Stimulated activated naive CD8-positive, alpha-beta T cell treated with anti-CD3 and anti-CD28 coated beads, Interleukin-15, Interleukin-2, amounts not matched to agents 100 ng/mL and 50 ng/mL, for 24 hours (primary cell): ENCODE data around the gene FXYD5.
A peak's percentile ranks its signal among the peaks of the same experiment; 100 is the strongest.

ENCODE experiments used
- H3K27ac Mint-ChIP-seq: one replicate; pipeline ENCODE4 v1.8.0; 2021; ENCODE audit warnings: mild to moderate bottlenecking, mixed read lengths
- H3K27me3 Mint-ChIP-seq: one replicate; pipeline ENCODE4 v1.8.0; 2021; ENCODE audit warnings: mixed read lengths
- H3K36me3 Mint-ChIP-seq: one replicate; pipeline ENCODE4 v1.8.0; 2021; ENCODE audit warnings: low read depth, mixed read lengths
- H3K4me1 Mint-ChIP-seq: one replicate; pipeline ENCODE4 v1.8.0; 2021; ENCODE audit warnings: low read depth, mixed read lengths
- H3K4me3 Mint-ChIP-seq: one replicate; pipeline ENCODE4 v1.8.0; 2021; ENCODE audit warnings: mild to moderate bottlenecking, mixed read lengths
- H3K9me3 Mint-ChIP-seq: one replicate; pipeline ENCODE4 v1.8.0; 2021; ENCODE audit warnings: mixed read lengths

Gene FXYD5

DNA sequence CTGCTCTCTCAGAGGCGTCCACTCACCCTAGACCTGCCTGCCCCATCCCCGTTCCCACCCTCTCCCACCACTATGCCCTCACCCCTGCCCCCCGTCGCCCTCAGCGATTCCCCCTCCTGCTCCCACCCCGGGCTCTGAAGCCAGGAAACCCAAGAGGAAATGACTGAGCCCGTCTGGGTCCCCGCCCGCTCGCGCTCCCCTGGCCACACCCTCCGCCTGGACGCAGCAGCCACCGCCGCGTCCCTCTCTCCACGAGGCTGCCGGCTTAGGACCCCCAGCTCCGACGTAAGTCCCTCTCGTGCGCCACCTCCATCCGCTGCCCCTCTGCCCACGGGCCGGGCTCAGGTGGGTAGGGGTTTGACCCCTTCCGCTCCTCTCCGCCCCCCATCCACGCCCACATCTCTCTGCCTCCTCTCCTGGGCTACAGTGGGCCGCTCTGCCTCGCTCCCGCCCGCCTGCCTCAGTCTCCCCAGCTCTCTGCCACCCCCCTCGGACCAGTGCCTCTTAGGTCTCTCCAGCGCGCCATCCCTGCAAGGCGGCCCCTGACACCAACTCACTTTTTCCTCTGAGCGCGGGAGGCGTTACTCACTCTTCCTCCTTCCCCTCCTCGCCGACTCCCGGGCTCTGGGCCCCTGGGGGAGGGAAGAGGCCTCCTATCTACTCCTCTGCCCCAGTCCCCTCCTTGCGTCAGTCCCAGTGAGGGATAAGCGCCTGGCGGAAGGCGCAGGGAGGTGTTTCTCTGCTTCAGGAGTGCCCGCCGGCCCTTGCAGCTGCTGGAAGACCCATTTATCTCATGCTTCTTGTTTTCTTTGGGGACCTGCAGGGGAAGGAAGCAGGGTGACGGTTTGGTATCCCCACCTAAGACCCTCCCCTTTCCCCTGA, at the start of gene FXYD5:
Gene FXYD5 (plus strand): TSS at position 211 of the 882 bp plus-strand sequence. CDS start 816 bp downstream, outside the sequence.
- Mint-ChIP-seq H3K27me3 (no peaks in the 10 kb centered on the region), H3K4me3 (peak within 1 kb of the TSS; percentile 98), H3K36me3 (peaks cover 42% of the 10 kb centered on the region), H3K27ac (peak within 1 kb of the TSS; percentile 100), H3K9me3 (no peaks in the 10 kb centered on the region), H3K4me1 (peaks cover 58% of the 10 kb centered on the region)

DNA sequence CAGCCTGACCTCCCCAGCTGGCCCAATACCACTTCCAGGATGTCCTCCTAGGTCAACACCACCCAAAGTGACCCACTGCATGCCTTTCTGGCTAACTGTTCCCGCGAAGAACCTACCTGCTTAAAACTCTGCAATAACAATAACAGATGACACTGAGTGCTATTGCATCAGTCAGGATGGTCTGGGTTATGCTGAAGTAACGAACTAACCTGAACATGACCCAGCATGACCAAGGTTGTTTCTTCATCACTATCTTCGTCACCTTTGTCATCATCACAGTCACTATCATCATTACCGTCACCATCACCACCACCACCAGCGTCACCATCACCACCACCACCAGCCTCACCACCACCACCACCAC, 49.5 kb upstream of the FXYD5 start:
- no peak overlapping the region for H3K4me3 Mint-ChIP-seq

GRCh38 chr19:35105411-35106290, 48.9 kb upstream of the FXYD5 start:
- Mint-ChIP-seq H3K4me3 (no peak overlapping the region), H3K27ac (no peak overlapping the region), H3K9me3 (no peaks in the 10 kb centered on the region), H3K27me3 (peaks cover under 1% of the 10 kb centered on the region), H3K4me1 (peaks cover 11% of the 10 kb centered on the region), H3K36me3 (no peaks in the 10 kb centered on the region)

More for the DNA sequence above, 49.5 kb upstream of the FXYD5 start:
- Mint-ChIP-seq H3K4me1 (peaks cover 11% of the 10 kb centered on the region), H3K27ac (no peak overlapping the region), H3K36me3 (no peaks in the 10 kb centered on the region), H3K27me3 (no peaks in the 10 kb centered on the region), H3K9me3 (no peaks in the 10 kb centered on the region)

DNA sequence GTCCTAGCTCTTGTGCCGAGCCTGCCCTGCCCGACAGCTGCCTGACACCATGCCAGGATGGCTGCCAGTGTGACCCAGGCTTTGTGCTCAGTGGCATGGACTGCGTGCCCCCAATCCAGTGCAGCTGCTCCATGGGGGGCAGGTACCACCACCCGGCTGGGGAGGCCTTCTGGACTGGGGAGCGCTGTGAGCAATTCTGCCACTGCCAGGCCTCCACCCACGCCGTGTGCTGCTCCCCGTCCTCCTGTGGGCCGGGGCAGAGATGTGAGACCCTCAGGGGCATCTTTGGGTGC, 48.3 kb upstream of the FXYD5 start:
- Mint-ChIP-seq H3K4me1 (peaks cover 11% of the 10 kb centered on the region), H3K27ac (no peak overlapping the region), H3K36me3 (no peaks in the 10 kb centered on the region), H3K9me3 (no peaks in the 10 kb centered on the region), H3K4me3 (no peak overlapping the region), H3K27me3 (peaks cover 3% of the 10 kb centered on the region)

GRCh38 chr19:35106898-35107541, 47.5 kb upstream of the FXYD5 start:
- peaks cover 3% of the 10 kb centered on the region for H3K27me3 Mint-ChIP-seq
- no peaks in the 10 kb centered on the region for H3K9me3 Mint-ChIP-seq
- no peak overlapping the region for H3K4me3 Mint-ChIP-seq
- H3K27ac Mint-ChIP-seq = no peak overlapping the region
- H3K4me1 Mint-ChIP-seq = peaks cover 11% of the 10 kb centered on the region
- H3K36me3 Mint-ChIP-seq = no peaks in the 10 kb centered on the region

DNA sequence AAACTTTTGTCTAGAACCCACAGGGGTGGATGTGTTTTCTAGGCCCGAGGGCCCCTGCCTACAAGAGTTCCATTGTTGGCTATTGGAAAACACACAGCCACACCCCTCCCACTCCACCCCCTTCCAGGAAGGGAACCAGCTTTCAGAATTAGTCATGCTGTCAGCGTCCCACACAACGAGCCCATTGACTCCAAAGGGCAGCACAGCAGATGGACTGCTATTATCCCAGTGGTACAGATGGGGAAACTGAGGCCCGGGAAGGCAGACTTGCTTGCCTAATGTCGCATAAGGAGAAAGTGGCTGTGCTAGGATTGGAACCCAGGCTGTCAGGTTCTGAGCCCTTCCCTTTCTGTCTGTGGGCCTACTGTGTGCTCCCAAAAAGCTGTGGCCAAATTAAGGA, 47.0 kb upstream of the FXYD5 start:
- peaks cover 3% of the 10 kb centered on the region for H3K27me3 Mint-ChIP-seq
- no peaks in the 10 kb centered on the region for H3K9me3 Mint-ChIP-seq
- H3K4me3 Mint-ChIP-seq = no peak overlapping the region
- H3K4me1 Mint-ChIP-seq = peaks cover 11% of the 10 kb centered on the region
- H3K36me3 Mint-ChIP-seq = no peaks in the 10 kb centered on the region
- no peak overlapping the region for H3K27ac Mint-ChIP-seq

- Mint-ChIP-seq H3K27ac (no peak overlapping the region), H3K4me1 (peaks cover 11% of the 10 kb centered on the region), H3K9me3 (no peaks in the 10 kb centered on the region), H3K4me3 (no peak overlapping the region), H3K27me3 (peaks cover 3% of the 10 kb centered on the region), H3K36me3 (no peaks in the 10 kb centered on the region)
Observed at GRCh38 chr19:35108730-35109129, 45.8 kb upstream of the FXYD5 start.

DNA sequence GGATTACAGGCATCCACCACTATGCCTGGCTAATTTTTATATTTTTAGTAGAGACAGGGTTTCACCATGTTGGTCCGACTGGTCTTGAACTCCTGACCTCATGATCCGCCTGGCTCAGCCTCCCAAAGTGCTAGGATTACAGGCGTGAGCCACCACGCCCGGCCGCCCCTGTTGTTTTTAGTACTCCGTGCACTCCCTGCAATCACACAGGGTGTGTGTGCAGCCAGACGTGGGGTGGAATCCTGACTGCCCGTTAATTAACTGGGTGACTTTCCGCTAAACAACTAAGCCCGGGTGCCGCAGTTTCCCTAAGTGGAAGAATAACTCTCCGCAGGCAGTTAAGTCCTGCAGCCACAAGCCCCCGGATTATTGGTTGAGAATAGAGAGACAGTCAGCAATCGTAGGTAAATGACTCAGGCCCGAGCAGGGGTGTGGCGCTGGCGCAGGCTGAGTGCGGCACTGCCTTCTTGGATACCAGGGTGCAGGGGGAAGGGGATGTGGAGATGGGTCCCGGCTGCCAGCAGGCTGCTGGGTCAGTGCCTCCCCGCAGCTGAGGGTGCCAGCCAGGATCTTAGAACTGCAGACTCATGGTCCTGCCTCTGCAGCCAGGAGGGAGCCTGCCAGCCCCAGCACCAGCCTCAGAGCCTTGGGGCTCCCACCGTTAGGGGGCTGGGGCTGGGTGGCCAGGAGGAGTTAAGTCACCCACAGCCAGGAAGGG, 45.0 kb upstream of the FXYD5 start:
- H3K27ac Mint-ChIP-seq = no peak overlapping the region
- H3K4me3 Mint-ChIP-seq = no peak overlapping the region
- no peaks in the 10 kb centered on the region for H3K9me3 Mint-ChIP-seq
- H3K27me3 Mint-ChIP-seq = peaks cover 3% of the 10 kb centered on the region
- H3K36me3 Mint-ChIP-seq = no peaks in the 10 kb centered on the region
- H3K4me1 Mint-ChIP-seq = peaks cover 14% of the 10 kb centered on the region

DNA sequence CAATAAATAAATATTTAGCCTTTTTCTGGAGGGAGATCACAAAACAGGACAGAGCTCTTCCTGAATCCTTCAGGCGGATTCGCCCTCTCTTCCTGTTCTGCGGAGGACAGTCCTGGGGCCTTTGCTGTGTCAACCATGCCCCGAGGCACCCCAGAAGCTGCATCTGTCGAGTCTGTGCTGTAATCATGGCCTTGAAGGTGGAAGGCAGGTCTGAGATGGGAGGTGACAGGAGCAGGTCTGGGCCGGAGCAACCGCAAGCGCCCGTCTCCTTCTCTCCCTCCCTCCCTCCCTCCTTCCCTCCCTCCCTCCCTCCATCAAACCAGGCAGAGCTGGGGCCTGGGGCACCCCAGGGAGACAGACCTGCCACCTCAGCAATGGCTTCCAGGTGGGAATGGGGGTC, 43.6 kb upstream of the FXYD5 start:
- H3K9me3 Mint-ChIP-seq = no peaks in the 10 kb centered on the region
- H3K4me3 Mint-ChIP-seq = no peak overlapping the region
- H3K27ac Mint-ChIP-seq = no peak overlapping the region
- peaks cover 3% of the 10 kb centered on the region for H3K27me3 Mint-ChIP-seq
- H3K36me3 Mint-ChIP-seq = no peaks in the 10 kb centered on the region
- peaks cover 18% of the 10 kb centered on the region for H3K4me1 Mint-ChIP-seq

- Mint-ChIP-seq H3K4me3 (no peak overlapping the region), H3K4me1 (peaks cover 6% of the 10 kb centered on the region), H3K27ac (no peak overlapping the region), H3K27me3 (peaks cover 3% of the 10 kb centered on the region), H3K9me3 (no peaks in the 10 kb centered on the region), H3K36me3 (no peaks in the 10 kb centered on the region)
Observed at GRCh38 chr19:35112995-35113688, 41.4 kb upstream of the FXYD5 start.

DNA sequence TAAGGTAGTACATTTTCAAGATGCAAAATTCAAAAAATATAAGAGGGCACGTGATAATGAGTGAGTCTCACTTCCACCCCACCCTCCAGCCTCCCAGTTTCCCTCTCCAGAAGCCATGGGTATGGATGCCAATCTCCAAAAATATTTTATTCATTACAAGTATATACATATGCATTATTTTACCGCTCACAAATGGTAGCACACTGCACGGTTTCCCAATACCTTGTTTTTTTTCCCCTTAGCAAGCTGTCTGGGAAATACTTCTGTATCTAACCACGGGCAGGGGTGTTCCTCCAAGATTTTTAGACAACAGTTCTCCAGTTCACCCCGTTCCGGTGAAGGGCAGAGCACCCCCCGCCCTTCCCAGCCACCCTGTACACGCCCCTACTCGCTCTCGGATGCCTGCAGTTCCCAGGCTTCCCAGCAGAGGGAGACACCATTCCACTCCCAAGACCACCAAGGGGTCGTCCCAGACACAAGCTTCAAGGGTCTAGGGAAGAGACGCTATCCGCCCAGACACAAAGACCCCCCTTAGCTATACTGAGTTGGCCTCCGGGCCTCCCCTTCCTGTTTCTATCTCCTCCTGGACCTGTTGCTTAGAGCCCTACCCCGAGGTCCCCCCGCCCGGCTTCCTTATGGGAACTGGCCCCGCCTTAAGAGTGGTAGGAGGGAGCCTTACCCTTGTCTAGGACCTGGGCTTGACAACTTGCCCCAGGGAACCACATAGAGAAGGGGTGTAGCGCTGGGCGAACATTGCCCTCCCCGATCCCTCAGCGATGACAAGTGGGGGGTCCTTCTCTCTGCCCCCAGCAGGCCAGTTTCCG, 40.0 kb upstream of the FXYD5 start:
- Mint-ChIP-seq H3K27me3 (peaks cover 3% of the 10 kb centered on the region), H3K27ac (no peak overlapping the region), H3K4me3 (peak overlapping the region; percentile 32), H3K9me3 (no peaks in the 10 kb centered on the region), H3K4me1 (peaks cover 6% of the 10 kb centered on the region), H3K36me3 (no peaks in the 10 kb centered on the region)

- H3K27ac Mint-ChIP-seq = no peak within 1 kb of the TSS
- H3K4me3 Mint-ChIP-seq = peak within 1 kb of the TSS; percentile 32
Observed at GRCh38 chr19:35115177-35115951, 39.2 kb upstream of the FXYD5 start, which contains the start of gene FXYD3. Gene FXYD3, plus strand, starts transcription at chr19:35115823. Its CDS starts 3,554 bp downstream, at chr19:35119377.

More at GRCh38 chr19:35115177-35115951, 39.2 kb upstream of the FXYD5 start, which contains the start of gene FXYD3:
- Mint-ChIP-seq H3K27me3 (peaks cover 3% of the 10 kb centered on the region), H3K36me3 (no peaks in the 10 kb centered on the region), H3K9me3 (no peaks in the 10 kb centered on the region), H3K4me1 (peaks cover 6% of the 10 kb centered on the region)
